Activated B cell treated with CpG ODN at 0.5 μM for 24 hours (primary cell): ENCODE data around the gene UBL7. TPM values are rescaled to one million over a fixed set of nuclear protein-coding genes. Genes with fewer than 3 reads are reported as not detected.

Experiments used
- ATAC-seq: fragments of 200-7000 bp; cut with Tn5 transposase; one replicate; pipeline ENCODE4 v1.10.0; 2021; ENCODE audit warnings: low read depth, mild to moderate bottlenecking, moderate library complexity
- CTCF ChIA-PET: fragments of 350-600 bp; sonication (Branson Sonifier 250); formaldehyde crosslinking; loops from one replicate; lab custom pipeline; 2021; ENCODE audit warnings: antibody characterized with exemption; lab: Charles Lee
- POLR2A ChIA-PET: fragments of 350-600 bp; sonication (Branson Sonifier 250); formaldehyde crosslinking; loops from one replicate; lab custom pipeline; 2021; ENCODE audit warnings: antibody characterized with exemption; lab: Charles Lee
- DNase-seq: peaks from one replicate; pipeline ENCODE4 v3.0.0; 2022
- H3K27ac Mint-ChIP-seq: one replicate; pipeline ENCODE4 v1.8.0; 2020; ENCODE audit warnings: mixed read lengths
- H3K27me3 Mint-ChIP-seq: one replicate; pipeline ENCODE4 v1.8.0; 2021; ENCODE audit warnings: mixed read lengths
- H3K36me3 Mint-ChIP-seq: one replicate; pipeline ENCODE4 v1.8.0; 2021; ENCODE audit warnings: low read depth, mixed read lengths
- H3K4me1 Mint-ChIP-seq: one replicate; pipeline ENCODE4 v1.8.0; 2021; ENCODE audit warnings: mixed read lengths
- H3K4me3 Mint-ChIP-seq: one replicate; pipeline ENCODE4 v1.8.0; 2020; ENCODE audit warnings: mild to moderate bottlenecking, mixed read lengths
- H3K9me3 Mint-ChIP-seq: one replicate; pipeline ENCODE4 v1.8.0; 2020; ENCODE audit warnings: mixed read lengths
- CTCF ChIP-seq: fragments of 200-600 bp; IDR thresholded peaks from one replicate; pipeline ENCODE4 v1.8.0; 2022; ENCODE audit warnings: antibody characterized with exemption, mild to moderate bottlenecking
- intact Hi-C: fragments of 100-400 bp; cut with micrococcal nuclease; formaldehyde crosslinking; loops from one replicate; pipeline ENCODE4 v1.15.1; 2024
- total RNA-seq: library from RNA; stranded (reverse); gene quantifications from 2 replicates; pipeline ENCODE4 v1.2.3, GENCODE V29; 2022

UBL7 gene
- total RNA-seq, 1 donor from 2014 or later: 48.8 TPM

- intact Hi-C loops: no loop called here
- Mint-ChIP-seq H3K27ac (no peak overlapping the region), H3K36me3 (peaks cover 54% of the 10 kb centered on the region), H3K9me3 (no peaks in the 10 kb centered on the region), H3K27me3 (no peaks in the 10 kb centered on the region), H3K4me3 (no peak overlapping the region), H3K4me1 (no peaks in the 10 kb centered on the region)
- CTCF ChIA-PET: interaction anchor here (17.7 kb wide), 1 partner anchor 64 kb away, joined by 403 read pairs; no protein-coding TSS in a partner anchor
- POLR2A ChIA-PET: no interaction called here
- ATAC-seq (no peak), DNase-seq (no peak)
- TF ChIP-seq CTCF: no peak
These were observed 16.6 kb downstream of the UBL7 start for GRCh38 chr15:74444106-74445062.

DNA sequence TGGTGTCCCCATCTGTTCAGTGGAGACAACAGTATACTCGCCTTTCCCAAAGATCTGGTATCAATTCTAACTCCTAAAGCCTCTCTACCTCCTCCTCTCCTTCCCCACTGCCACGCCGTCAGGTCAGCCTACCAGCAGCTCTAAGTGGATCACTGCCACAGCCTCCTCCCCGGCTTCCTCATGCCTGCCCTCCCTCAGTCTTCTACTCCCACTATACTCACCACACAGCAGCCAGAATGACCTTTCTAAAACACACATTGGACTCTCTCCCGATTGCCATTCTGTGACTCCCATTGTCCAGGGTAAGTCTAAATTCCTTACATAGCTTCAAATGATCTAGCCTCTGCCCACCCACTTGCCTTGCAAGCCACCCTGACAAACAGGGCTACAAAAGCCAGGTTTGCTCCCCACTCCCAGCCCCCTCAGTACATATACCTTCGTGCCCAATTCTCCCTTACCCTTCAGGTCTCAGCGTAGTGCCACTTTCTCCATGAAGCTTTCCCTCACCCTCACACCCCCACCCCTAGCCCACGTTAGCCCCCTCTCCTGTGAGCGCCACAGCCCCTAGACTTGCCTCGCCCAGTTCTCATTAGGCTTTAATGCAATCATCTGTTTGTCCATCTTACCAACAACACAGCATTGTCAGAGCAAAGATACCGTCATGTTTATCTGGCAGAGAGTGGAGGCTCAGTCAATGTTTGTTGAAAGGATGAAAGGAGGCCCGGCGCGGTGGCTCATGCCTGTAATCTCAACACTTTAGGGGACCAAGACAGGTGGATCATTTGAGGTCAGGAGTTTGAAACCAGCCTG is 17.7 kb downstream of the UBL7 start:
- ChIA-PET CTCF (interaction anchor here (17.7 kb wide), 1 partner anchor 63 kb away, joined by 403 read pairs; no protein-coding TSS in a partner anchor), POLR2A (no interaction called here)
- Mint-ChIP-seq H3K27ac (no peak overlapping the region), H3K4me1 (peaks cover 7% of the 10 kb centered on the region), H3K4me3 (no peak overlapping the region), H3K27me3 (no peaks in the 10 kb centered on the region), H3K9me3 (no peaks in the 10 kb centered on the region), H3K36me3 (peaks cover 44% of the 10 kb centered on the region)
- no peak for ATAC-seq
- no peak for TF ChIP-seq CTCF
- intact Hi-C loops: no loop called here
- DNase-seq: no peak

GRCh38 chr15:74442604-74443003 is 18.4 kb downstream of the UBL7 start:
- Mint-ChIP-seq H3K4me1 (peaks cover 10% of the 10 kb centered on the region), H3K9me3 (no peaks in the 10 kb centered on the region), H3K36me3 (peaks cover 37% of the 10 kb centered on the region), H3K27me3 (no peaks in the 10 kb centered on the region), H3K4me3 (no peak overlapping the region), H3K27ac (no peak overlapping the region)
- ChIA-PET CTCF (interaction anchor here (1.9 to 17.7 kb wide), 2 partner anchors 13 to 62 kb away, joined by 5 to 403 read pairs; no protein-coding TSS in a partner anchor), POLR2A (no interaction called here)
- no peak for DNase-seq
- ATAC-seq: no peak
- intact Hi-C loops: no loop called here
- no peak for TF ChIP-seq CTCF

GRCh38 chr15:74442063-74442462 is 18.9 kb downstream of the UBL7 start:
- POLR2A ChIA-PET: interaction anchor here (1.1 to 2.0 kb wide), 2 partner anchors 19 to 63 kb away, joined by 3 to 5 read pairs; partner anchors contain the start of gene UBL7
- peaks cover 34% of the 10 kb centered on the region for H3K36me3 Mint-ChIP-seq
- intact Hi-C loops: no loop called here
- TF ChIP-seq CTCF: no peak
- CTCF ChIA-PET: interaction anchor here (1.4 to 17.7 kb wide), 3 partner anchors 13 to 69 kb away, joined by 3 to 403 read pairs (median 5); no protein-coding TSS in a partner anchor
- H3K9me3 Mint-ChIP-seq: no peaks in the 10 kb centered on the region
- H3K4me1 Mint-ChIP-seq: peaks cover 10% of the 10 kb centered on the region
- no peak for DNase-seq
- no peak for ATAC-seq
- H3K4me3 Mint-ChIP-seq: no peak overlapping the region
- H3K27ac Mint-ChIP-seq: no peak overlapping the region
- no peaks in the 10 kb centered on the region for H3K27me3 Mint-ChIP-seq
